HEK293 (cell line): ENCODE results near the gene USP32.

ENCODE experiments used
- GLIS1 ChIP-seq: fragments of 450-650 bp; formaldehyde crosslinking; IDR thresholded peaks from 2 replicates; pipeline ENCODE4 v1.5.1; 2016; ENCODE audit warnings: missing biosample characterization, missing genetic modification characterization
- OVOL3 ChIP-seq: fragments of 450-650 bp; formaldehyde crosslinking; IDR thresholded peaks from 2 replicates; pipeline ENCODE4 v1.5.1; 2016; ENCODE audit warnings: missing biosample characterization, missing genetic modification characterization
- ZBTB17 ChIP-seq: fragments of 450-650 bp; formaldehyde crosslinking; IDR thresholded peaks from 2 replicates; pipeline ENCODE4 v1.5.1; 2016; ENCODE audit warnings: missing biosample characterization, missing genetic modification characterization
- ZIC2 ChIP-seq: fragments of 450-650 bp; formaldehyde crosslinking; IDR thresholded peaks from 2 replicates; pipeline ENCODE4 v1.5.1; 2016; ENCODE audit warnings: missing biosample characterization, missing genetic modification characterization
- ZNF169 ChIP-seq: fragments of 450-650 bp; formaldehyde crosslinking; IDR thresholded peaks from 2 replicates; pipeline ENCODE4 v1.5.1; 2016; ENCODE audit warnings: missing biosample characterization, missing genetic modification characterization
- ZNF175 ChIP-seq: fragments of 450-650 bp; formaldehyde crosslinking; IDR thresholded peaks from 2 replicates; pipeline ENCODE4 v1.5.1; 2016; ENCODE audit warnings: missing biosample characterization, missing genetic modification characterization
- ZNF366 ChIP-seq: fragments of 450-650 bp; formaldehyde crosslinking; conservative IDR thresholded peaks from 2 replicates; pipeline ENCODE4 v1.5.1; 2016; ENCODE audit warnings: missing biosample characterization, missing genetic modification characterization
- ZNF423 ChIP-seq: fragments of 450-650 bp; formaldehyde crosslinking; IDR thresholded peaks from 2 replicates; pipeline ENCODE4 v1.5.1; 2016; ENCODE audit warnings: missing biosample characterization, missing genetic modification characterization
- ZNF621 ChIP-seq: fragments of 450-650 bp; formaldehyde crosslinking; IDR thresholded peaks from 2 replicates; pipeline ENCODE4 v1.5.1; 2017; ENCODE audit warnings: missing biosample characterization, missing genetic modification characterization
- ZNF624 ChIP-seq: fragments of 450-650 bp; formaldehyde crosslinking; IDR thresholded peaks from 2 replicates; pipeline ENCODE4 v1.5.1; 2017; ENCODE audit warnings: missing biosample characterization, missing genetic modification characterization
- ZNF670 ChIP-seq: fragments of 450-650 bp; formaldehyde crosslinking; IDR thresholded peaks from 2 replicates; pipeline ENCODE4 v1.5.1; 2016; ENCODE audit warnings: missing biosample characterization, missing genetic modification characterization, low read depth
- ZNF701 ChIP-seq: fragments of 450-650 bp; formaldehyde crosslinking; IDR thresholded peaks from 2 replicates; pipeline ENCODE4 v1.5.1; 2016; ENCODE audit warnings: missing biosample characterization, missing genetic modification characterization
- ZNF747 ChIP-seq: fragments of 450-650 bp; formaldehyde crosslinking; IDR thresholded peaks from 2 replicates; pipeline ENCODE4 v1.5.1; 2016; ENCODE audit warnings: missing biosample characterization, missing genetic modification characterization
- ZNF768 ChIP-seq: fragments of 450-650 bp; formaldehyde crosslinking; IDR thresholded peaks from 2 replicates; pipeline ENCODE4 v1.5.1; 2018; ENCODE audit warnings: missing biosample characterization, mild to moderate bottlenecking, missing genetic modification characterization
- ZNF785 ChIP-seq: fragments of 450-650 bp; formaldehyde crosslinking; IDR thresholded peaks from 2 replicates; pipeline ENCODE4 v1.5.1; 2016; ENCODE audit warnings: missing biosample characterization, missing genetic modification characterization
- TF ChIP-seq, protein P1 (sequence below): fragments of 450-650 bp; formaldehyde crosslinking; IDR thresholded peaks from 2 replicates; pipeline ENCODE4 v1.5.1; 2017; ENCODE audit warnings: missing biosample characterization, mild to moderate bottlenecking, missing genetic modification characterization, moderate library complexity
- TF ChIP-seq, protein P2 (sequence below): fragments of 450-650 bp; formaldehyde crosslinking; IDR thresholded peaks from 2 replicates; pipeline ENCODE4 v1.5.1; 2016; ENCODE audit warnings: missing biosample characterization, missing genetic modification characterization
- TF ChIP-seq, protein P3 (sequence below): fragments of 450-650 bp; formaldehyde crosslinking; IDR thresholded peaks from 2 replicates; pipeline ENCODE4 v1.5.1; 2016; ENCODE audit warnings: missing biosample characterization, missing genetic modification characterization
- TF ChIP-seq, protein P4 (sequence below): fragments of 450-650 bp; formaldehyde crosslinking; IDR thresholded peaks from 2 replicates; pipeline ENCODE4 v1.5.1; 2016; ENCODE audit warnings: missing biosample characterization, missing genetic modification characterization
- TF ChIP-seq, protein P5 (sequence below): fragments of 450-650 bp; formaldehyde crosslinking; IDR thresholded peaks from 2 replicates; pipeline ENCODE4 v1.5.1; 2016; ENCODE audit warnings: missing biosample characterization, missing genetic modification characterization
- TF ChIP-seq, protein P6 (sequence below): fragments of 450-650 bp; formaldehyde crosslinking; IDR thresholded peaks from 2 replicates; pipeline ENCODE4 v1.5.1; 2016; ENCODE audit warnings: missing biosample characterization, missing genetic modification characterization
- TF ChIP-seq, protein P7 (sequence below): fragments of 450-650 bp; formaldehyde crosslinking; IDR thresholded peaks from 2 replicates; pipeline ENCODE4 v1.5.1; 2016; ENCODE audit warnings: missing biosample characterization, missing genetic modification characterization
- TF ChIP-seq, protein P8 (sequence below): fragments of 450-650 bp; formaldehyde crosslinking; IDR thresholded peaks from 2 replicates; pipeline ENCODE4 v1.5.1; 2016; ENCODE audit warnings: missing biosample characterization, missing genetic modification characterization
- TF ChIP-seq, protein P9 (sequence below): fragments of 450-650 bp; formaldehyde crosslinking; IDR thresholded peaks from 2 replicates; pipeline ENCODE4 v1.5.1; 2016; ENCODE audit warnings: missing biosample characterization, missing genetic modification characterization, low read depth

USP32 gene

DNA sequence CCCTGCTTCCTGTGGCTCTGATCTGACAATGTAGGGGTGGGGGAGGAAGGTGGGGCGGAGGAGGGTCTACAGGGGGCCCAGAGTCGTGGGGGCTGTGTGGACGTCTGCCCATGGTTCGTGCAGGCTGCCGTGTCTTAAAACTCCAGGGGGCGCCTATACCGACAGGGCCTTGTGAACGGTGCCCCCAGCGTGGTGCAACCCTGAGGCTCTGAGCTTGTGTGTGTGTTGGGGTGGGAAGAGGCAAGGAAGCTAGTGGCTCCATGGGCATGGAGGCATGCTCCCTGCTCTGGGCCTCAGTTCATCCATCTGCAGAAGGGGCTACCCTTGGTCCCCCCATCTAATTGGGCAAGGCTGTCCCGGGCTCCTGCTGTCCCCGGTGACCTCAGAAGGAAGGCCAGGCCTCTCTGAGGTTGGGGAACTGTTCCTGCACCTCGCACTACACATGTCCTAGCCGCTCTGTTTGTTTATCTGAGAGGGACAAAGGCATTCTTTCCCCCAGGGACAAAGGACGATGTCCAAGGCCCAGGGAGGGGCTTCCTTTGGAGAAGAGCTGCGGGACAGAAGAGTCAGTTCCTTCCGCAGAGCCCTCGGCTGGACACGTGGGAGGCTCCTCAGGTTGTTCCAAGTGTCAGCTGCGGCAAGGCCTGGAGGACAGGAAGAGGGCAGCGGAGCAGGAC lies 228.7 kb downstream of the USP32 start (continued):
- peak; percentile 90 for TF ChIP-seq GLIS1 (tag by site-specific recombination)
- TF ChIP-seq, protein P1, sequence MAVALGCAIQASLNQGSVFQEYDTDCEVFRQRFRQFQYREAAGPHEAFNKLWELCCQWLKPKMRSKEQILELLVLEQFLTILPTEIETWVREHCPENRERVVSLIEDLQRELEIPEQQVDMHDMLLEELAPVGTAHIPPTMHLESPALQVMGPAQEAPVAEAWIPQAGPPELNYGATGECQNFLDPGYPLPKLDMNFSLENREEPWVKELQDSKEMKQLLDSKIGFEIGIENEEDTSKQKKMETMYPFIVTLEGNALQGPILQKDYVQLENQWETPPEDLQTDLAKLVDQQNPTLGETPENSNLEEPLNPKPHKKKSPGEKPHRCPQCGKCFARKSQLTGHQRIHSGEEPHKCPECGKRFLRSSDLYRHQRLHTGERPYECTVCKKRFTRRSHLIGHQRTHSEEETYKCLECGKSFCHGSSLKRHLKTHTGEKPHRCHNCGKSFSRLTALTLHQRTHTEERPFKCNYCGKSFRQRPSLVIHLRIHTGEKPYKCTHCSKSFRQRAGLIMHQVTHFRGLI (tag by site-specific recombination), result no peak
- TF ChIP-seq ZNF670 (tag by site-specific recombination), result no peak
- TF ChIP-seq, protein P2, sequence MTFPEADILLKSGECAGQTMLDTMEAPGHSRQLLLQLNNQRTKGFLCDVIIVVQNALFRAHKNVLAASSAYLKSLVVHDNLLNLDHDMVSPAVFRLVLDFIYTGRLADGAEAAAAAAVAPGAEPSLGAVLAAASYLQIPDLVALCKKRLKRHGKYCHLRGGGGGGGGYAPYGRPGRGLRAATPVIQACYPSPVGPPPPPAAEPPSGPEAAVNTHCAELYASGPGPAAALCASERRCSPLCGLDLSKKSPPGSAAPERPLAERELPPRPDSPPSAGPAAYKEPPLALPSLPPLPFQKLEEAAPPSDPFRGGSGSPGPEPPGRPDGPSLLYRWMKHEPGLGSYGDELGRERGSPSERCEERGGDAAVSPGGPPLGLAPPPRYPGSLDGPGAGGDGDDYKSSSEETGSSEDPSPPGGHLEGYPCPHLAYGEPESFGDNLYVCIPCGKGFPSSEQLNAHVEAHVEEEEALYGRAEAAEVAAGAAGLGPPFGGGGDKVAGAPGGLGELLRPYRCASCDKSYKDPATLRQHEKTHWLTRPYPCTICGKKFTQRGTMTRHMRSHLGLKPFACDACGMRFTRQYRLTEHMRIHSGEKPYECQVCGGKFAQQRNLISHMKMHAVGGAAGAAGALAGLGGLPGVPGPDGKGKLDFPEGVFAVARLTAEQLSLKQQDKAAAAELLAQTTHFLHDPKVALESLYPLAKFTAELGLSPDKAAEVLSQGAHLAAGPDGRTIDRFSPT (tag by site-specific recombination), result peak; percentile 58; the same call in 1 of the 2 replicates
- TF ChIP-seq ZNF621, result no peak
- TF ChIP-seq, protein P3, sequence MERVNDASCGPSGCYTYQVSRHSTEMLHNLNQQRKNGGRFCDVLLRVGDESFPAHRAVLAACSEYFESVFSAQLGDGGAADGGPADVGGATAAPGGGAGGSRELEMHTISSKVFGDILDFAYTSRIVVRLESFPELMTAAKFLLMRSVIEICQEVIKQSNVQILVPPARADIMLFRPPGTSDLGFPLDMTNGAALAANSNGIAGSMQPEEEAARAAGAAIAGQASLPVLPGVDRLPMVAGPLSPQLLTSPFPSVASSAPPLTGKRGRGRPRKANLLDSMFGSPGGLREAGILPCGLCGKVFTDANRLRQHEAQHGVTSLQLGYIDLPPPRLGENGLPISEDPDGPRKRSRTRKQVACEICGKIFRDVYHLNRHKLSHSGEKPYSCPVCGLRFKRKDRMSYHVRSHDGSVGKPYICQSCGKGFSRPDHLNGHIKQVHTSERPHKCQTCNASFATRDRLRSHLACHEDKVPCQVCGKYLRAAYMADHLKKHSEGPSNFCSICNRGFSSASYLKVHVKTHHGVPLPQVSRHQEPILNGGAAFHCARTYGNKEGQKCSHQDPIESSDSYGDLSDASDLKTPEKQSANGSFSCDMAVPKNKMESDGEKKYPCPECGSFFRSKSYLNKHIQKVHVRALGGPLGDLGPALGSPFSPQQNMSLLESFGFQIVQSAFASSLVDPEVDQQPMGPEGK (tag by site-specific recombination), result peak; percentile 72
- TF ChIP-seq ZNF423 (tag by site-specific recombination), result peak; percentile 95
- no peak for TF ChIP-seq ZNF768 (tag by site-specific recombination)
- TF ChIP-seq ZNF785 (tag by site-specific recombination), result no peak
- TF ChIP-seq ZNF175 (tag by site-specific recombination), result no peak
- TF ChIP-seq ZNF701 (tag by site-specific recombination), result no peak
- no peak for TF ChIP-seq ZNF624 (tag by site-specific recombination)
- TF ChIP-seq OVOL3 (tag by site-specific recombination), result no peak
- TF ChIP-seq ZNF747 (tag by site-specific recombination), result no peak
- TF ChIP-seq, protein P4, sequence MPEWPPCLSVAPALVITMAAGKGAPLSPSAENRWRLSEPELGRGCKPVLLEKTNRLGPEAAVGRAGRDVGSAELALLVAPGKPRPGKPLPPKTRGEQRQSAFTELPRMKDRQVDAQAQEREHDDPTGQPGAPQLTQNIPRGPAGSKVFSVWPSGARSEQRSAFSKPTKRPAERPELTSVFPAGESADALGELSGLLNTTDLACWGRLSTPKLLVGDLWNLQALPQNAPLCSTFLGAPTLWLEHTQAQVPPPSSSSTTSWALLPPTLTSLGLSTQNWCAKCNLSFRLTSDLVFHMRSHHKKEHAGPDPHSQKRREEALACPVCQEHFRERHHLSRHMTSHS (tag by site-specific recombination), result no peak
- TF ChIP-seq ZNF169, result no peak
- peak; percentile 7; the same call in 1 of the 2 replicates for TF ChIP-seq ZBTB17 (tag by site-specific recombination)
- TF ChIP-seq, protein P5, sequence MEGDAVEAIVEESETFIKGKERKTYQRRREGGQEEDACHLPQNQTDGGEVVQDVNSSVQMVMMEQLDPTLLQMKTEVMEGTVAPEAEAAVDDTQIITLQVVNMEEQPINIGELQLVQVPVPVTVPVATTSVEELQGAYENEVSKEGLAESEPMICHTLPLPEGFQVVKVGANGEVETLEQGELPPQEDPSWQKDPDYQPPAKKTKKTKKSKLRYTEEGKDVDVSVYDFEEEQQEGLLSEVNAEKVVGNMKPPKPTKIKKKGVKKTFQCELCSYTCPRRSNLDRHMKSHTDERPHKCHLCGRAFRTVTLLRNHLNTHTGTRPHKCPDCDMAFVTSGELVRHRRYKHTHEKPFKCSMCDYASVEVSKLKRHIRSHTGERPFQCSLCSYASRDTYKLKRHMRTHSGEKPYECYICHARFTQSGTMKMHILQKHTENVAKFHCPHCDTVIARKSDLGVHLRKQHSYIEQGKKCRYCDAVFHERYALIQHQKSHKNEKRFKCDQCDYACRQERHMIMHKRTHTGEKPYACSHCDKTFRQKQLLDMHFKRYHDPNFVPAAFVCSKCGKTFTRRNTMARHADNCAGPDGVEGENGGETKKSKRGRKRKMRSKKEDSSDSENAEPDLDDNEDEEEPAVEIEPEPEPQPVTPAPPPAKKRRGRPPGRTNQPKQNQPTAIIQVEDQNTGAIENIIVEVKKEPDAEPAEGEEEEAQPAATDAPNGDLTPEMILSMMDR, result peak; percentile 70
- TF ChIP-seq, protein P6, sequence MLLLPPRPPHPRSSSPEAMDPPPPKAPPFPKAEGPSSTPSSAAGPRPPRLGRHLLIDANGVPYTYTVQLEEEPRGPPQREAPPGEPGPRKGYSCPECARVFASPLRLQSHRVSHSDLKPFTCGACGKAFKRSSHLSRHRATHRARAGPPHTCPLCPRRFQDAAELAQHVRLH (tag by site-specific recombination), result no peak
- TF ChIP-seq ZIC2 (tag by site-specific recombination), result peak; percentile 100
- no peak for TF ChIP-seq ZNF366
- TF ChIP-seq, protein P7, sequence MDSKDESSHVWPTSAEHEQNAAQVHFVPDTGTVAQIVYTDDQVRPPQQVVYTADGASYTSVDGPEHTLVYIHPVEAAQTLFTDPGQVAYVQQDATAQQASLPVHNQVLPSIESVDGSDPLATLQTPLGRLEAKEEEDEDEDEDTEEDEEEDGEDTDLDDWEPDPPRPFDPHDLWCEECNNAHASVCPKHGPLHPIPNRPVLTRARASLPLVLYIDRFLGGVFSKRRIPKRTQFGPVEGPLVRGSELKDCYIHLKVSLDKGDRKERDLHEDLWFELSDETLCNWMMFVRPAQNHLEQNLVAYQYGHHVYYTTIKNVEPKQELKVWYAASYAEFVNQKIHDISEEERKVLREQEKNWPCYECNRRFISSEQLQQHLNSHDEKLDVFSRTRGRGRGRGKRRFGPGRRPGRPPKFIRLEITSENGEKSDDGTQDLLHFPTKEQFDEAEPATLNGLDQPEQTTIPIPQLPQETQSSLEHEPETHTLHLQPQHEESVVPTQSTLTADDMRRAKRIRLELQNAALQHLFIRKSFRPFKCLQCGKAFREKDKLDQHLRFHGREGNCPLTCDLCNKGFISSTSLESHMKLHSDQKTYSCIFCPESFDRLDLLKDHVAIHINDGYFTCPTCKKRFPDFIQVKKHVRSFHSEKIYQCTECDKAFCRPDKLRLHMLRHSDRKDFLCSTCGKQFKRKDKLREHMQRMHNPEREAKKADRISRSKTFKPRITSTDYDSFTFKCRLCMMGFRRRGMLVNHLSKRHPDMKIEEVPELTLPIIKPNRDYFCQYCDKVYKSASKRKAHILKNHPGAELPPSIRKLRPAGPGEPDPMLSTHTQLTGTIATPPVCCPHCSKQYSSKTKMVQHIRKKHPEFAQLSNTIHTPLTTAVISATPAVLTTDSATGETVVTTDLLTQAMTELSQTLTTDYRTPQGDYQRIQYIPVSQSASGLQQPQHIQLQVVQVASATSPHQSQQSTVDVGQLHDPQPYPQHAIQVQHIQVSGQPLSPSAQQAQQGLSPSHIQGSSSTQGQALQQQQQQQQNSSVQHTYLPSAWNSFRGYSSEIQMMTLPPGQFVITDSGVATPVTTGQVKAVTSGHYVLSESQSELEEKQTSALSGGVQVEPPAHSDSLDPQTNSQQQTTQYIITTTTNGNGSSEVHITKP, result 0 out of 2 replicates have a peak, but pooled peaks have one; percentile 27
- TF ChIP-seq, protein P8, sequence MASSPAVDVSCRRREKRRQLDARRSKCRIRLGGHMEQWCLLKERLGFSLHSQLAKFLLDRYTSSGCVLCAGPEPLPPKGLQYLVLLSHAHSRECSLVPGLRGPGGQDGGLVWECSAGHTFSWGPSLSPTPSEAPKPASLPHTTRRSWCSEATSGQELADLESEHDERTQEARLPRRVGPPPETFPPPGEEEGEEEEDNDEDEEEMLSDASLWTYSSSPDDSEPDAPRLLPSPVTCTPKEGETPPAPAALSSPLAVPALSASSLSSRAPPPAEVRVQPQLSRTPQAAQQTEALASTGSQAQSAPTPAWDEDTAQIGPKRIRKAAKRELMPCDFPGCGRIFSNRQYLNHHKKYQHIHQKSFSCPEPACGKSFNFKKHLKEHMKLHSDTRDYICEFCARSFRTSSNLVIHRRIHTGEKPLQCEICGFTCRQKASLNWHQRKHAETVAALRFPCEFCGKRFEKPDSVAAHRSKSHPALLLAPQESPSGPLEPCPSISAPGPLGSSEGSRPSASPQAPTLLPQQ (tag by site-specific recombination), result no peak
- TF ChIP-seq, protein P9, sequence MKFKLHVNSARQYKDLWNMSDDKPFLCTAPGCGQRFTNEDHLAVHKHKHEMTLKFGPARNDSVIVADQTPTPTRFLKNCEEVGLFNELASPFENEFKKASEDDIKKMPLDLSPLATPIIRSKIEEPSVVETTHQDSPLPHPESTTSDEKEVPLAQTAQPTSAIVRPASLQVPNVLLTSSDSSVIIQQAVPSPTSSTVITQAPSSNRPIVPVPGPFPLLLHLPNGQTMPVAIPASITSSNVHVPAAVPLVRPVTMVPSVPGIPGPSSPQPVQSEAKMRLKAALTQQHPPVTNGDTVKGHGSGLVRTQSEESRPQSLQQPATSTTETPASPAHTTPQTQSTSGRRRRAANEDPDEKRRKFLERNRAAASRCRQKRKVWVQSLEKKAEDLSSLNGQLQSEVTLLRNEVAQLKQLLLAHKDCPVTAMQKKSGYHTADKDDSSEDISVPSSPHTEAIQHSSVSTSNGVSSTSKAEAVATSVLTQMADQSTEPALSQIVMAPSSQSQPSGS (tag by site-specific recombination), result no peak
